Dedifferentiated amniotic fluid mesenchymal stem cell (primary cell): Measurements from ENCODE around the gene GATA6.
A peak's percentile ranks its signal among the peaks of the same experiment; 100 is the strongest.

Experiments
- DNase-seq: peaks from one replicate; pipeline ENCODE4 v3.0.0-alpha.2; 2016; ENCODE audit errors: extremely low spot score

Gene GATA6

DNA sequence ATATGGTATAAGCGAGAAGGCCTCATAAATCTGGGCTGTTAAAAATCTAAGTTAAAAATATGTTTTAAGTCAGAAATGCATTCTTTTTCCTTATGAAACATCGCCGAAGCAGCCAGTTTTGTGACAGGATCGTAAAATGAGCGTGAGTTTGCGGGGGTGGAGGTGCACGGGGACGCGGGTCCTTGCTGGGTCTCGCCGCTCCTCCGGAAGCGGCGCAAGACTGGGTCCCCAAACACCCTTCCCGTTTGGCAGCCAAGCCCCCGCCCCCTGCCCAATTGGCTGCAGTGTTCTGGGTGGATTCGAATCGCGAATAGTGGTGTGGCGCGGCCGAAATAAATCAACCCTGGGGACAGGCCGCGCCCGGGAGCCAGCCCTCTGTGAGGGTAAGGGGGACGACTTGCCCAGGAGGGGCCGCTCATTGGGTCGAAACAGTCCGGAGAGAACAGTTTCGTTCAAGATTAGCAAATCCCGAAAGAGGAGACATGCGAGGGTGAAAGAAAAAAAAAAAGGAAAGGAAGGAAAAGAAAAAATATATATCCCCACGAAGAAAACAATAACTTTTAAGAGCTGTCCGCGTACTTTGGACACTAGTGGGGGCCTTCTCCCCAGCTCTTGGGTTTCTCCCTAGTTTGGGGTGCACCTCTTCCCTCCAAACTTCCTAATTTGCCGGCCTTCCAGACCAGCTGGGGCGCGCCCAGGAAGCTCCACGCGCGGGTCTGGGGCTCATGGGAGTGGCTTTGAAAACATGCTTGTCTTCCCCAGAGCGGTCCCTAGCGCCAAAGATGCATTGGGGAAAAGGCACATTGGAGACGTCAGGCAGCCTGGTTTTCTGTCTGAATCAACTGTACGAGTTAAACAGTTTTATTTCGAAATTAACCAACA lies 3.1 kb upstream of the GATA6 start:
- DNase-seq = no peak

DNA sequence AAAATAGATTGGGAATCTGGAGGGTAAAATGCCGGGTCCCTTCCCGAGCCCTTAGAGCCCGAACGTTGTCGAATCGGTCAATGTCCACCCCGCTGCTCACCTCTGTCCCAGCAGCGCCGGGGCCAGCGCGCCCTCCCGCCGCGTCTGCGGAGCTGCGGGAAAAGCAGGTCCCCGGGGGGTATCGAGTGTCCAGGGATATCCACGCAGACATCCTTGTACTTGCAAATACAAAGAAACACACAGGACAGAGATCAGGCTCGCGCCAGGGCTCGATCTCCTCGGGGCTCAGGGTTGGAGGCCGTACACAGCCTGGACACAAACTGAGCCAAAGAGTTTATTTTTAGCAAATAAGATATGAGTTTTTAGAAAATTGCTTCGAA lies 2.3 kb upstream of the GATA6 start:
- DNase-seq = no peak

DNA sequence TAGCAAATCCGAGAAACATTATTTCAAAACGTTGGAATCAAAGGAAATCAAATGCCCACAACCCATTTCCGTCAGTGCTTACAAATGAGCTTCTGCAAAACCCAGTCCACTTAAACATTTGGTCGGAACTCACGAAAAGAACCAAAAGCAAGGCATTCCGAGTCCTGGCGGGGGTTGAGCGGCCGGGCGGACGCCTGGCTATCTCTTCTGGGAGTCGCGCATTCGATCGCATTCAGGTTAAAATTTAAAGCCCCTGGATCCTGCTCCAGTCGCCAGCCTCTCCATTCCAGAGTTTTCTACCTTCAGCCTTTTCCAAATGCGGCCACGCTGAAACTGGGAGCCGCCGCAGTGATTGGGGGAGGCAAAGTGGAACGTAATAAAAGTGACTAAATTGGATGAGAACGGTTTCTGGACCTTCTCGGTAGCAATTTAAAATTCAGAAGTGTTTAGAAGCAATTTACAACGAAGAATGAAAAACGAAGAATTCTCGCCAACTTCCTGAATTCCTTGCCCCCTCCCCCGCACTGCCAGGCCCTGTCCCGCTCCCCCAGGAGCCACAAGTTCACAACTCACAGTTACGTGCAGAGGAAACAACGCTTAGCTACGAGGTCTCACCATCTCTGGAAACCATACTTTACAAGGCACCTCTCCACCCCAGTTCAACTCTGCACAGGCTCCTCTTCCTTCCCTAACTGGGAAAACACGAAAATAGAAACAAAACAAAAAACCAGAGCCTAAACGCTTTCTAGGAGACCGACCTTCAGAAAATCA lies 1.7 kb upstream of the GATA6 start:
- no peak for DNase-seq

DNA sequence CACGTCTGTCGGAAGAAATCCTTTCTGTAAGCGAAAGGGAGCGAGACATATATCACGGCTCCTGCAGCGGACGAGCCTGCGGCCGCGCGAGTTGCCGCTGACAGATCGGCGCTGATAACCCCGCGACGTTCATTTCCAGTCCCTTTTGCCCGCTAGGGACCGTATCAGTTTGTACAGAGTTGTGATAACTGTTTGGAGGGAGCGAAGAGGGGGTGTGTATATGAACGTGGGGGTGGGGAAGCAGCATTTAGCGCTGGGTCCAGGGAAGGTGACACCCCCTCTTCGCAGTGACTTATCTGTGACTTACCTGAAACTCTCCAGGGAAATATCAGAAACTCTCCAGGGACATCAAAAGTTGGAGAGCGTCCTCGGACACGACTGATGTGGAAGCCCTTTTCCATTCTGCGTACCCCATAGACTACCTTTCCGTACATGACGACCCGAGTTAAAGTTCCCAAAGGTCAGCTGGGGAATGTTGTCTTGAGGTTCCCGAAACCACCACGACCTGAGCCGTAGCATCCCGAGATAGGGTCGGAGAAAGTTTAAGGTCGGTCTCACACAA lies 948 bp upstream of the GATA6 start:
- DNase-seq = no peak

DNA sequence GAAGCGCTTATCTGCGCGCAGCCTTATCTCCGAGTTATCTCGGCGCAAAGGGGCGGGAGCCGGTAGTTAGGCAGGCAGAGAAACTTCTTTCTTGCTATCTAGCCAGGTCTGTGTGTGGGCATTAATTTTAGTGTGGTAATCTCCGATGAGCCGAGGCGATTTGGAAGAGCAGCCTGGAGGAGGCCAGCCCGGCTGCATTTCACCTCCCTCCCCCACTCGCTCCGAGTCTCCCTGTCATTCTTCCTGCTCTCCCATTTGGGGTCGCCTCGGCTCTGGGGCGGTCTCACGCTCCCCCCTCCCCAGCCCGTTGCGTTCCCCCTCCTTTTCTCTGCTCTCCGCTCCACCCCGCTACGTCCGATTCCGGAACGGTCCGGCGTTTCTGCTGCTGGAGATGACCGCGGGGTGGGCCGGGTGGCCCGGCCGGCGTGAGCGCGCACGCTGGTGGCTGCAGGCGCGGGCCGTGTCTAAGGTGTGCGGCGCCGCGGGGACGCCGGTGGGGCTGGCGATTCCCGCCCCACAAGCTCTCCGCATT lies 566 bp downstream of the GATA6 start:
- peak; percentile 42 for DNase-seq

DNA sequence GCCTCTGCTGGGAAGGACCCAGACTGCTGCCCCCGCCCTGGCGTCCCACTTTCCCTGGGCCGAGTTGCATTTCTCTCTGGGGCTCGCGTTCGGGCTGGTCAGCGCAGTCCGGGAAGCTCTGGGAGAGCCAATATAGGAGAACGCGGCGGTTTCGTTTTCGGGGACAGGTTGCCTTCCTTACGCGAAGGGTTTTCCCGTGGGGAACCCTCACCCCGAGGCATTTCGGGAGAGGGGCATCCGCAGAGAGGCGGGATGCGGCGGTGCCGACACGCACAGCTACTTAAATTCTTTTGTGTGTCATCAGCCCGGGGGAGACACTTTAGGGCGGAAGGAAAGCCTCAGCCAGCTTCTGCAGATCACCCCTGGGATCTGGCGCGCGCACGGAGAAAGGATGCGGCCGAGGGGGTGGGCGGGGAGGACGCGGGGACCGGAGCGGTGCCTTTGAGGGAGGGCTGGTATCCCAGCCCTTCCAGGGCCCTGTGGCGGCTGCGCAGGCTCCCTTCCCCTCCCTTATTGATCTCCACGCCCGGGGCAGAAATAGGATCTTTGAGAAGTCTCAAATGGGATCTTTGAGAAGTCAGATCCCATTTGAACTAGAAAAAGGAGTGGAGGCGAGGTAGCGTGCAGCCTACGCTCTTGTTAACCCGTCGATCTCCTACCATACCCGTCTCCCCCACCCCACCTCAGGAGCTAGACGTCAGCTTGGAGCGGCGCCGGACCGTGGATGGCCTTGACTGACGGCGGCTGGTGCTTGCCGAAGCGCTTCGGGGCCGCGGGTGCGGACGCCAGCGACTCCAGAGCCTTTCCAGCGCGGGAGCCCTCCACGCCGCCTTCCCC lies 1.2 kb downstream of the GATA6 start:
- peak; percentile 62 for DNase-seq

DNA sequence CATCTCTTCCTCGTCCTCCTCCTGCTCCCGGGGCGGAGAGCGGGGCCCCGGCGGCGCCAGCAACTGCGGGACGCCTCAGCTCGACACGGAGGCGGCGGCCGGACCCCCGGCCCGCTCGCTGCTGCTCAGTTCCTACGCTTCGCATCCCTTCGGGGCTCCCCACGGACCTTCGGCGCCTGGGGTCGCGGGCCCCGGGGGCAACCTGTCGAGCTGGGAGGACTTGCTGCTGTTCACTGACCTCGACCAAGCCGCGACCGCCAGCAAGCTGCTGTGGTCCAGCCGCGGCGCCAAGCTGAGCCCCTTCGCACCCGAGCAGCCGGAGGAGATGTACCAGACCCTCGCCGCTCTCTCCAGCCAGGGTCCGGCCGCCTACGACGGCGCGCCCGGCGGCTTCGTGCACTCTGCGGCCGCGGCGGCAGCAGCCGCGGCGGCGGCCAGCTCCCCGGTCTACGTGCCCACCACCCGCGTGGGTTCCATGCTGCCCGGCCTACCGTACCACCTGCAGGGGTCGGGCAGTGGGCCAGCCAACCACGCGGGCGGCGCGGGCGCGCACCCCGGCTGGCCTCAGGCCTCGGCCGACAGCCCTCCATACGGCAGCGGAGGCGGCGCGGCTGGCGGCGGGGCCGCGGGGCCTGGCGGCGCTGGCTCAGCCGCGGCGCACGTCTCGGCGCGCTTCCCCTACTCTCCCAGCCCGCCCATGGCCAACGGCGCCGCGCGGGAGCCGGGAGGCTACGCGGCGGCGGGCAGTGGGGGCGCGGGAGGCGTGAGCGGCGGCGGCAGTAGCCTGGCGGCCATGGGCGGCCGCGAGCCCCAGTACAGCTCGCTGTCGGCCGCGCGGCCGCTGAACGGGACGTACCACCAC lies 2.1 kb downstream of the GATA6 start:
- no peak for DNase-seq

DNA sequence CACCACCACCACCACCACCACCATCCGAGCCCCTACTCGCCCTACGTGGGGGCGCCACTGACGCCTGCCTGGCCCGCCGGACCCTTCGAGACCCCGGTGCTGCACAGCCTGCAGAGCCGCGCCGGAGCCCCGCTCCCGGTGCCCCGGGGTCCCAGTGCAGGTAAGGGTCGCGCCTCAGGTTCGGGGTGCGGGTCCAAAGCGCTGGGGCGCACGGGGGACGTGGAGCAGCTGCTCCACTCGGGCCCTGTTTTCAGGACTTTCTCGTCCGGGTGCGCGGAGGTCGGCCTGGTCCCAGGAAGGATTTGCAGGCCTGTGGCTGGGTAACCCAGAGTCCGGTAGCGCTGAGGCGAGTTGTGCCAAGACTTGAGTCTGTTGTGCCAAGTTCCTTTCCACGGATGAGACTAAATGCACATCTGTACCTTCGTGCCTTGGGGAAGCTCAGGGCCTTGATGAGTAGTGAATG lies 2.8 kb downstream of the GATA6 start:
- no peak for DNase-seq

DNA sequence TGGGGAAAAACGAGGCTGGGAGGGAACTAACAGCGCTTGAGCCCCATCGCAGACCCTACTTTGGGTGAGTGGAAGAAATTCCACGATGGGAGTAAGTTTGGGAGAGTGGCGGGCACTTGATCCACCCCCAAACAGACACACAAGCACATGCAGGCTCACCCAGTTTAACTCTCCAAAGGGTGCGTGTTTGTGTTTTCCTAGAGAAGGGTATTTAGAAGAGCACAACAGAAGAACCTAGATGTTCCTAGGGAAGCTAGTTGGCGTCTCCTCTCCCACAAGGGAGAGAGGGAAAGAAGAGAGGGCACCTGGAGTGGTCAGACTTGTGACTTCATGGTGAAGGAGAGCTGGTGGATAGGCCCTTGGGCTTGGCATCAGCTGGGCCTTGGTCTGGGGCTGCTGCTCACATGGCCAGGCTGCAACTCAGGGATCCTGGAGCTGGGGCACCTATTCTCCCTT lies 3.2 kb downstream of the GATA6 start:
- DNase-seq = no peak

DNA sequence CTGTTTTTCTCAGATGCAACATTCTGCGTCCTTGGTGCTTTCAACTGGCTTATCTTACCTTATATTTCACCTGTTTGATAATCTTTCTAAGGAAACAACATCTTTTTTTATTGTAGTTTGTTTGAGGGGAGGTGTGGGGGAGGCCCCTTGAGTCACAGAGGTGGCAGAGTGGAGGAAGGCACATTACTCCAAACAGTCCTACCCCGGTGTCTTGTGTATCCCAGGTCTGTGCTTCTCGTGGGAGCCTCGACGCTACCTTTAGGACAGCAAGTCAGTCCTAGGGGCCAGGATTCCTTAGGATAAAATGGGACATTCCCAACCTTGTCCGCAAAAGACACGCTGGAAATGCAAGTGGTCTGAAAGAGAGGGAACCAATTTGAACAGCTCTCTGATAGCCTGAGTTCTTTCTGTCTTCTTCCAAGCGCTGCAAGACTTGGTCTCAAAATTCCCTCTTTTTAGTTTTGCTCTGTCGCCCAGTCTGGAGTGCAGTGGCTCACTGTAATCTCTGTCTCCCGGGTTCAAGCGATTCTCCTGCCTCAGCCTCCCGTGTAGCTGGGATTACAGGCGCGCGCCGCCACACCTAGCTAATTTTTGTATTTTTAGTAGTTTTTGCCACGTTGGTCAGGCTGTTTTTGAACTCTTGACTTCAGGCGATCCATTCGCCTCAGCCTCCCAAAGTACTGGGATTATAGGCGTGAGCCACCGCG lies 4.0 kb downstream of the GATA6 start:
- DNase-seq = no peak

DNA sequence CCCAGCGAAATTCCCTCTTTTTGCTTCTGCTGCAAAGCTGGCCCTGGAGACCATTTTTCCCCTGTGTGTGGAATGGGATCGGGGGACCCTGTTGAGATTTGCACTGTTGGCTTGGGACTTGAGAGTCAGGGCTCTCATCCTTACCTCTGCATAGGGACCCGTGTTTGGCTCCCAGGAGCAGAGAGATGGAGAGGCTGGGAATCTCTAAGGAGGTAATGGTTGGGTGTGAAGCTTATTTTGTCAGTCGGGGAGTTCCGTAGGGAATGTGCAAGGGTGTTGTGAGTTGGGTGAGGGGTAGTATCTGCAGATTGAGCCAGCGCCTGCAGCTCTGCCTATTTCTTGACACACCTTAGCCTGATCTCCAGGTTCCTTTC lies 4.5 kb downstream of the GATA6 start:
- DNase-seq = no peak

DNA sequence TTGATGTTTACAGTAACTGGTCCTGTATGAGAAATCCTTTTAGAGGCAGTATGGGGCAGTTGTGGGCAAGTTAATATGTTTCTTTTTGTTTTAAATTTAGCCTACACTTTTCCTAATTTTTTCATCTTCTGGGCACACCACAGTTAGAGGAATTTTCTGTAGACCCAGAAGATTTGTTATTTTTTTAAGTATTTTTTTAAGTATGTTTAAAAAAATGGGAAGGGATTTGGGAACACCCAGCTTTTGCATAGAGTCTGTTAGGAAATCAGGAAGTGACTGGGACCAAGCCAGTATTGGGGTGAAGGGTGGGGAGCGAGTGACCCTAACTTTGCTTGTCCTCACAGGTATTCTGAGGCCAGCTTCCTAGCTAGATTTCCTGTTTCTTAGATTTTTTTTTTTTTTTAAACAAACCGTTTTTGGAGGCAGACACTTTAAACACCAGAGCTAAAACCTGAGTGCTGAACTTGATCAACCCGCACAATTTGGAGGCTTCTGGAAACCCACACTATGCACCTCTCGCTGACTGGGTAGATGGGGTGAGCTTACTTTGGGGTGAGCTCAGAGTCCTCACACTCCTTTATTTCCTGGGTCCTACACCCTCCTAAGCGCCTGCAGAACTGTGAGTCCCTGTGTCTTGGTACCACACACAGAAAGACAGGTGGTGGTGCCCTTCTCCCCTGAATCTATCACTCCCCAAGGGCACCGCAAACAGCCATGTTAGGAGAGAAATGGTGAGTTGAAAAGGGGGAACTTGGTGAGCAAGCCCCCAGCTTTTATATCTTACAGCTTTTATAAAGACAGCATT lies 5.2 kb downstream of the GATA6 start:
- DNase-seq = no peak

DNA sequence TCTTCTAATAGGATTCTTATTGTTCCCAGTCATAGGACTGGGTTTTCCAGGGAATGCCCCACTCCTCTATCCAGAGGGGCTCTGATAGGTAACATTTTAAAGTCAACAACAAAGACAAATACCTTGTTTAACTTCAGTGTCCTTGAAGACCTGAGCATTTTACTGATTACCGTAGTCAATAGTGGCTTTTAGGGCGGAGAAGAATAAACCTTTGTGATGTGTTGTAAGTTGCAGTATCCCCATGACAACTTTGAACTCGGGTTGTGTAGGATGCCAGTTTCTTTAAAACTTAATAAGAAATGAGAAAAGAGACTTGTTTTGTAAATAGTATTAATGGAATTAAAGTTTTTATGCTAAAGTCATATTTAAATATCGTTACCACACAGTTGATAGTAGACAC lies 6.0 kb downstream of the GATA6 start:
- no peak for DNase-seq

DNA sequence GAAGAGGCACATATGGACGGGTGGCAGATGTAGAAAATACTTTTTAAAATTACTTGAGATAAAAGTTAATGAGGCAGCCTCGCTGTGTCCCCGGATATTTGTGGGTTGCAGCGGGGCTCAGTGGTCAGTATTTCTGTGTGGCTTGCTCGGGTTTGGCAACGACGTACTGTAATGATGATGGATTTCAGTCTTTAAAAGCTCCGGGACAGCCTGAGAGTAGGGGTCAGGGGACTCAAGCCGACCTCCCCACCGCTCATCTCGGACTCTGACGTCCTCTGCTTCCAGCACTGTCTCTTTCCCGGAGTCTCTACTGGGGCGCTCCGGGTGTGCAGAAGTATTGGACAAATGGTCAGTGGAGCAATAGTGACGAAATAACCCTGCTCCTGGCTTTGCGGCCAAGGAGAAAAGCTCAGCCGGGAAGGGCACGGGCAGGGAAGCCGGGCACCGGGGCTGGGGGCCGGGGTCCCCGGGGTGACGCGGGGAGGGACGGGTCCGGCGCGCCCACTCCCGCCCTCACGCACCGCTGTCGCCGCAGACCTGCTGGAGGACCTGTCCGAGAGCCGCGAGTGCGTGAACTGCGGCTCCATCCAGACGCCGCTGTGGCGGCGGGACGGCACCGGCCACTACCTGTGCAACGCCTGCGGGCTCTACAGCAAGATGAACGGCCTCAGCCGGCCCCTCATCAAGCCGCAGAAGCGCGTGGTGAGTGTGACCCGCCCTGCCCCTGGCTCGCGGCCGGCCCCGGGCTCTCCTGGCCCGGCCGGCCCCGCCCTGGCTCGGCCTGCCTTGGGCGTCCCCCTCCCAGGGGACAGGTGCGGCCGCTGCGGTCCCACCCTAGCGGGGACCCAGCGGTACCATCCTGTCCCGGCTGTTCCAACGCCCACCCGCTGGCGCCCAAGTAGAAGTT lies 7.3 kb downstream of the GATA6 start:
- no peak for DNase-seq

DNA sequence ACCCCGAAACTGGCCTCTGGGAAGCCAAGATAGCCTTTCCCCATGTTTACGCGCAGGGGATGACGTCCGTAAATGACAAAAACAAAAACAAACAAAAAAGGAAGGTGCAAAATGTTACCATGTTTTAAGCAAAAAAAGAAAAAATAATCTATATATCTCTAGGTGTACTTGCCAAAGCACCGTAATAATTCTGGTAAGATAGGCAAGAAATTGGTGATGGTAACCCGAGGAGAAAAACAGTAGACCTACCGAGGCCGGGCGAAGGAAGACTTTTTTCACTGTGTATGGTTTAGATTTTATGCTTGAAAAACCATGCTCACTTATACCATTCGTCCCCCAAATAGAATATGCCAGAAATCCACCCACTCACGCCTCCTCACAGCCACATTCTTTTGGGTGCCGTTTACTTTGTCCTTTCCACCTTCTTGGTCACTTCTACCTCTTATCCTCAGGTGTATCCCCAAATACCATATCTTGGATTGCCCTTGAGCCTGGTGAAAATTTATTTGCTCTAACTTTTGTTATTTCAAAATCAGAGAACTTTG lies 8.0 kb downstream of the GATA6 start:
- DNase-seq = no peak

DNA sequence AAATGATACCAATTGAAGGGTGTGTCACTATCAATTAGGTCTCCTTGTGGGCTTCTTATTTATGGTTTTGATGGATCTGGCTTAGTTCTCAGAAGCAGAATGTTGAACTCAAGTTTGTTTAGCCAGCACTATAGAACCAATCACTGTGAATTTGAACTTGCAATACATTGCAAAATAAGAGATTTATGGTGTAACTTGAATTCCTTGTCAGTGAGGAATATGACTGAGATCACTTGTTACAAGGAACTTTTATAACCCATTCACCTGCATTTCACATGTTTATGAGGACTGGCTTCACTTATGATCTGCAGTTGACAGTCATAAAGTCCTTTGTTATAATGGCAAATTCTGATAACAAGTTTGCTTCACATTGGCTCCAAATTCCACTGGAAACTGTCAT lies 9.8 kb downstream of the GATA6 start:
- DNase-seq = no peak

DNA sequence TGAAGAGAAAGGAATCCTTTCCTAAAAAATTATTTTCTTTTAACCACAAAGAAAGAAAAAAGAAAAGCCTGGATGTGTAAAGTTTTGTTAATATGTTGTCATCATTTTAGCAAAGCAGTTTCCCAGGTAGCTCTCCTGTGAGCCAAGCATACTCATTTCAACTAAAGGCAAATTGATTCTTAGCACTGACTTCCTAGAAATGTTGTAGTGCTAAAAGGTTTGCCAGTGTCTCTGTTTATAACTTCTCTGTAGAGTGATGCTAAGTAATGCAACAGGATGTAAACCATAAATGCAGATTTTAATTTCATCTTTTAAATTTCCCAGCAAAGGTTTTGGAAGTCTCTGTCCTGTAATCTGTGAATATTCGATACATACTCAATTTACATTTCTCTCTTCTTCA lies 10.2 kb downstream of the GATA6 start:
- DNase-seq = no peak

DNA sequence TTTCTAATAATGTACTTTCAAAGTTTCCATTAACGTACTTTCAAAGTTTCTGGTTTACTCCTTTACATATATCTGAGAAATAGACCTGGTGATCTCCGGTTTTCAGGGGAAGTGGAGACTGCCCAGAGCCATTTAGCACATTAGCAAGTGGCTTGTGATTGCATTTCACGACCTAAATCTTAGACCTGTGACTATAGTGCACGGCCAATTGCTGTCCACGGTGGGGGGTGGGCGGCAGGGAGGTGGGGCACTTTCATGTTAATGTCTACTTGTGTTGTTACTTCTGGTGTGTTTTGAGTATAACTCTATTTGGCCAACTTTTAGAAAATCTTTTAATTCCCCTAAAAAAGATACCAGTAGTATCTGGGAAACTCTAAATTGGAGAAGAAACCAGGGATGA lies 11.3 kb downstream of the GATA6 start:
- no peak for DNase-seq
